Stomach (tissue), 9 donors: ENCODE results near the gene PPM1E. TPM values are rescaled to one million over a fixed set of nuclear protein-coding genes. Genes with fewer than 3 reads are reported as not detected.

ENCODE experiments used
- DNase-seq, 2 donors: peaks; one replicate each; pipeline versions ENCODE4 v3.0.0 to v3.0.0-alpha.2; 2013 to 2019
- H3K27ac ChIP-seq, 5 donors: fragments of 200-600 bp in 4 of 5; sonication (generic) in 4 of 5; one replicate each; pipeline ENCODE4 v1.5.1; 2013 to 2019; ENCODE audit warnings: mild to moderate bottlenecking in 1 of 5, moderate library complexity in 1 of 5
- H3K27me3 ChIP-seq, 3 donors: fragments of 200-600 bp; sonication (generic); one replicate each; pipeline ENCODE4 v1.5.1; 2017 to 2019; ENCODE audit warnings: mixed run types in 1 of 3
- H3K36me3 ChIP-seq, 4 donors: fragments of 200-600 bp; sonication (generic); 1 replicate in 3 of 4; 2 replicates in 1 of 4; pipeline ENCODE4 v1.5.1; 2016 to 2019
- H3K4me1 ChIP-seq, 4 donors: fragments of 200-600 bp; sonication (generic); one replicate each; pipeline ENCODE4 v1.5.1; 2016 to 2019
- H3K4me3 ChIP-seq, 4 donors: fragments of 200-600 bp; sonication (generic) in 3 of 4; one replicate each; pipeline ENCODE4 v1.5.1; 2016 to 2019; ENCODE audit warnings: mild to moderate bottlenecking in 1 of 4
- H3K9me3 ChIP-seq, 4 donors: fragments of 200-600 bp; sonication (generic); one replicate each; pipeline ENCODE4 v1.5.1; 2016 to 2019
- CTCF ChIP-seq, 7 experiments: fragments of 450-650 bp in 4 of 7; fragments of 200-600 bp in 3 of 7; sonication (generic) in 3 of 7; IDR thresholded peaks; one replicate each; pipeline ENCODE4 v1.5.1; 2016 to 2019; ENCODE audit warnings: antibody characterized with exemption in 7 of 7, control low read depth in 2 of 7, mild to moderate bottlenecking in 1 of 7
- EP300 ChIP-seq: sonication (generic); formaldehyde crosslinking; IDR thresholded peaks from one replicate; pipeline ENCODE4 v1.6.1; 2017; ENCODE audit warnings: antibody characterized with exemption
- POLR2A ChIP-seq, 4 donors: fragments of 450-650 bp; IDR thresholded peaks; one replicate each; pipeline ENCODE4 v1.6.1; 2016; ENCODE audit warnings: antibody characterized with exemption in 4 of 4, control low read depth in 2 of 4, mild to moderate bottlenecking in 1 of 4, moderate library complexity in 1 of 4
- POLR2AphosphoS5 ChIP-seq, 3 donors: sonication (generic); formaldehyde crosslinking; IDR thresholded peaks; one replicate each; pipeline ENCODE4 v1.6.1; 2016; ENCODE audit warnings: antibody characterized with exemption in 3 of 3
- WGBS, 5 donors: extraction: QIAGEN DNeasy Blood & Tissue Kit in 3 of 5; methylation state at CpG; one replicate each; pipeline versions ENCODE4 v1.1.5 to v1.1.7; 2013 to 2018; 5-methylcytosine and 5-hydroxymethylcytosine counted together
- intact Hi-C: fragments of 100-400 bp; cut with DNase I; formaldehyde crosslinking; loops from one replicate; pipeline ENCODE4 v1.15.1; 2023; ENCODE audit warnings: low total_unique reads
- polyA plus RNA-seq, 3 donors: library from polyadenylated mRNA; stranded (reverse); fragments of 200-250 nt; gene quantifications; one replicate each; pipeline ENCODE4 v1.2.3, GENCODE V29; 2013
- total RNA-seq, 5 donors: library from RNA; depleted of rRNA; stranded (reverse); fragments of >200 nt; gene quantifications; one replicate each; pipeline versions ENCODE4 v1.1.0 to v1.2.3, GENCODE V29; 2014 to 2016
- donor health status: healthy with polysubstance abuse.
- donor health status: Bipolar disorder and iron deficiency.
- donor health status: healthy.

The PPM1E gene
- total and polyA plus RNA-seq, 8 donors: 0.08 to 0.92 (median 0.15) TPM; not detected in 3

- Histone ChIP-seq H3K4me1 (peaks cover 0 to 20% (median 6%) of the 10 kb centered on the region in 4 donors), H3K4me3 (no peak overlapping the region), H3K36me3 (no peaks in the 10 kb centered on the region), H3K27me3 (no peaks in the 10 kb centered on the region), H3K27ac (no peak overlapping the region), H3K9me3 (no peaks in the 10 kb centered on the region)
- 47 to 91% (median 63%) methylated on average over 2 of the region's 2 CpGs for WGBS, 5 donors
- no peak for DNase-seq
- TF ChIP-seq POLR2AphosphoS5 (IDR thresholded peaks at IDR 0.05) (no peak), CTCF (IDR thresholded peaks at IDR 0.05) (no peak), POLR2A (IDR thresholded peaks at IDR 0.05) (no peak), EP300 (no peak)
- intact Hi-C loops: no loop called here
Measured at GRCh38 chr17:58989629-58990028, 234.0 kb downstream of the PPM1E start.

- DNase-seq: peak; percentile 46 to 51
- 34 to 69% (median 44%) methylated on average over 4 of the region's 4 CpGs for WGBS, 5 donors
- Histone ChIP-seq H3K9me3 (no peaks in the 10 kb centered on the region), H3K4me1 (peaks cover 0 to 20% (median 6%) of the 10 kb centered on the region in 4 donors), H3K27ac (peak overlapping the region in 1 of 5 donors; percentile 66), H3K36me3 (peaks cover 0 to 8% (median 4%) of the 10 kb centered on the region in 4 donors), H3K27me3 (no peaks in the 10 kb centered on the region), H3K4me3 (no peak overlapping the region)
- intact Hi-C loops: no loop called here
- no peak for TF ChIP-seq CTCF (IDR thresholded peaks at IDR 0.05)
- TF ChIP-seq POLR2AphosphoS5 (IDR thresholded peaks at IDR 0.05): peak in 2 of 3 donors; percentile 26 to 75
- TF ChIP-seq EP300: no peak
- TF ChIP-seq POLR2A (IDR thresholded peaks at IDR 0.05): no peak
Measured at GRCh38 chr17:58991718-58992331, 236.2 kb downstream of the PPM1E start.

GRCh38 chr17:58993311-58993710 is 237.7 kb downstream of the PPM1E start:
- no peak for DNase-seq
- Histone ChIP-seq H3K9me3 (no peaks in the 10 kb centered on the region), H3K27me3 (no peaks in the 10 kb centered on the region), H3K27ac (no peak overlapping the region), H3K4me3 (no peak overlapping the region), H3K36me3 (peaks cover 0 to 17% (median 6%) of the 10 kb centered on the region in 4 donors), H3K4me1 (peaks cover 0 to 20% (median 11%) of the 10 kb centered on the region in 4 donors)
- WGBS, 5 donors: 72 to 84% (median 72%) methylated on average over 5 of the region's 5 CpGs
- no peak for TF ChIP-seq POLR2AphosphoS5 (IDR thresholded peaks at IDR 0.05)
- TF ChIP-seq CTCF (IDR thresholded peaks at IDR 0.05): no peak
- TF ChIP-seq EP300: no peak
- TF ChIP-seq POLR2A (IDR thresholded peaks at IDR 0.05): no peak
- intact Hi-C loops: no loop called here

- H3K27ac ChIP-seq: no peak overlapping the region
- DNase-seq: no peak
- no peaks in the 10 kb centered on the region for H3K27me3 ChIP-seq
- no peak overlapping the region for H3K4me3 ChIP-seq
- H3K9me3 ChIP-seq: no peaks in the 10 kb centered on the region
- WGBS, 5 donors: 91 to 99% (median 97%) methylated on average over 7 of the region's 7 CpGs
- H3K36me3 ChIP-seq: peaks cover 8 to 38% (median 22%) of the 10 kb centered on the region in 4 donors
- TF ChIP-seq POLR2A (IDR thresholded peaks at IDR 0.05) (no peak), CTCF (IDR thresholded peaks at IDR 0.05) (no peak), EP300 (no peak), POLR2AphosphoS5 (IDR thresholded peaks at IDR 0.05) (no peak)
- intact Hi-C loops: no loop called here
- peaks cover 0 to 21% (median 12%) of the 10 kb centered on the region in 4 donors for H3K4me1 ChIP-seq
Measured at GRCh38 chr17:58995247-58995940, 239.7 kb downstream of the PPM1E start.
